Smooth muscle cell of the brain vasculature (primary cell): Measurements from ENCODE around the gene DCLK3.

Experiments
- DNase-seq: peaks from one replicate; pipeline ENCODE4 v3.0.0-alpha.2; 2012; ENCODE audit warnings: low read depth, low spot score

The DCLK3 gene

GRCh38 chr3:36677331-36678007 lies 86.9 kb downstream of the DCLK3 start:
- DNase-seq: no peak

DNA sequence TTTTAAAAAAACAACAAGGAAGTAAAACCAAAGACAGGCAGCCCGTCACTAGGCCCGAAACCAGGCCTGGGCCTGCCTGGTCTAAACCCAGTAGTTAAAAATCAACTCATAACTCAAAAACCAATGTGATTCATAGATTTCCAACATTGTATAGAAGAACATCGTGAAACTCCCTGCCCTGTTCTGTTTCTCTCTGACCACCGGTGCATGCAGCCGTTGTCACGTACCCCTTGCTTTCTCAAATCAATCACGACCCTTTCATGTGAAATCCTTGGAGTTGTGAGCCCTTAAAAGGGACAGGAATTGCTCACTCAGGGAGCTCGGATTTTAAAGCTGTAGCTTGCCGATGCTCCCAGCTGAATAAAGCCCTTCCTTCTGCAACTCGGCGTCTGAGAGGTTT lies 89.5 kb downstream of the DCLK3 start:
- no peak for DNase-seq

- DNase-seq: no peak
Measured at GRCh38 chr3:36669764-36670163, 94.6 kb downstream of the DCLK3 start.

- no peak for DNase-seq
Measured at GRCh38 chr3:36666166-36666565, 98.2 kb downstream of the DCLK3 start.

DNA sequence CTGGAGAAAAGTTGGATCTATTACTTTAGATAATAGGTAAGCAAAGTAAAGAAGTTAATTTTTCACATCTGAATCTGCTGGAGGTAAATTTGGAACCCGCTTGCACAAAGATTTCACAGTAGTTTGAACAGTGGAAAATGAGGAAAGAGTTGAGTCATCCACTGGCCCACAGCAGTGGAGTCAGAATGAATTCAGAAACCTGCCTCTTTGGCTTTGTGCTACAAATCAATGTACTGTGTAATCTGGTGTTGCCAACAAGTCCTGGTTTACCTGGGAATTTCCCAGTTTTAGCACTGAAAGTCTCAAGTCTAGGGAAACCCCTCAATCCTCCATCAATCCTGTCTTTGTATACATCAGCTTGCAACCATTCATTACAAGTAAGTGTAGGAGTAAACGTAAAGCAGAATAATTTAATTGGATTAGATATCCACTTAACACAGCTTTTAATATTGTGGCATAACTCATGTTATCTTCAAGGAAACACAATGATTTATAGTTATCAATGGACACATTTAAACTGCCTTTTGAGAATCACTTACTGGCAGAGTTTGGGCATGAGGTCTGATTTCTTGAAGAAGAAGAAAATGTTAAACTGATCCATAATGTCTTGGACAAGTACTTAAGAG lies 100.6 kb downstream of the DCLK3 start:
- no peak for DNase-seq

- DNase-seq: no peak
Measured at GRCh38 chr3:36662626-36663025, 101.7 kb downstream of the DCLK3 start.
